ENCODE measurements around the gene RGL1. TPM values are rescaled to one million over a fixed set of nuclear protein-coding genes. Genes with fewer than 3 reads are reported as not detected.
A peak's percentile ranks its signal among the peaks of the same experiment; 100 is the strongest.

RGL1 gene
- total and polyA plus RNA-seq, 8 donors, result 0.58 to 22.2 (median 8.5) TPM

- H3K4me3 ChIP-seq, result no peak overlapping the region
- intact Hi-C loops (cut with DNase I; ENCODE audit: low total_unique reads), result no loop called here
These were observed 59.7 kb downstream of the RGL1 start for GRCh38 chr1:183864611-183865010.

GRCh38 chr1:183869230-183869629, 64.3 kb downstream of the RGL1 start:
- WGBS, 5 donors, result 91 to 97% (median 94%) methylated on average over 3 of the region's 3 CpGs
- Histone ChIP-seq H3K27ac (peak overlapping the region in 3 of 5 donors; percentile 62 to 75 (median 74)), H3K9me3 (no peaks in the 10 kb centered on the region), H3K4me3 (no peak overlapping the region), H3K4me1 (peaks cover 3 to 31% (median 17%) of the 10 kb centered on the region in 4 donors), H3K36me3 (peaks cover 0 to 7% (median 3%) of the 10 kb centered on the region in 4 donors), H3K27me3 (no peaks in the 10 kb centered on the region)
- intact Hi-C loops (cut with DNase I; ENCODE audit: low total_unique reads), result no loop called here
- DNase-seq, result no peak
- TF ChIP-seq POLR2AphosphoS5 (IDR thresholded peaks at IDR 0.05) (no peak), POLR2A (IDR thresholded peaks at IDR 0.05) (no peak), EP300 (IDR thresholded peaks at IDR 0.05) (no peak)
- TF ChIP-seq, protein P1, sequence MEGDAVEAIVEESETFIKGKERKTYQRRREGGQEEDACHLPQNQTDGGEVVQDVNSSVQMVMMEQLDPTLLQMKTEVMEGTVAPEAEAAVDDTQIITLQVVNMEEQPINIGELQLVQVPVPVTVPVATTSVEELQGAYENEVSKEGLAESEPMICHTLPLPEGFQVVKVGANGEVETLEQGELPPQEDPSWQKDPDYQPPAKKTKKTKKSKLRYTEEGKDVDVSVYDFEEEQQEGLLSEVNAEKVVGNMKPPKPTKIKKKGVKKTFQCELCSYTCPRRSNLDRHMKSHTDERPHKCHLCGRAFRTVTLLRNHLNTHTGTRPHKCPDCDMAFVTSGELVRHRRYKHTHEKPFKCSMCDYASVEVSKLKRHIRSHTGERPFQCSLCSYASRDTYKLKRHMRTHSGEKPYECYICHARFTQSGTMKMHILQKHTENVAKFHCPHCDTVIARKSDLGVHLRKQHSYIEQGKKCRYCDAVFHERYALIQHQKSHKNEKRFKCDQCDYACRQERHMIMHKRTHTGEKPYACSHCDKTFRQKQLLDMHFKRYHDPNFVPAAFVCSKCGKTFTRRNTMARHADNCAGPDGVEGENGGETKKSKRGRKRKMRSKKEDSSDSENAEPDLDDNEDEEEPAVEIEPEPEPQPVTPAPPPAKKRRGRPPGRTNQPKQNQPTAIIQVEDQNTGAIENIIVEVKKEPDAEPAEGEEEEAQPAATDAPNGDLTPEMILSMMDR (IDR thresholded peaks at IDR 0.05), result no peak

More at GRCh38 chr1:183864611-183865010, 59.7 kb downstream of the RGL1 start:
- Histone ChIP-seq H3K9me3 (no peaks in the 10 kb centered on the region), H3K27ac (no peak overlapping the region), H3K36me3 (peaks cover 0 to 7% (median 3%) of the 10 kb centered on the region in 4 donors), H3K4me1 (peaks cover 0 to 5% (median 0%) of the 10 kb centered on the region in 4 donors), H3K27me3 (no peaks in the 10 kb centered on the region)
- 94 to 96% (median 96%) methylated on average over 3 of the region's 3 CpGs for whole genome bisulfite sequencing, 5 donors
- DNase-seq, result no peak
- TF ChIP-seq POLR2A (IDR thresholded peaks at IDR 0.05) (no peak), EP300 (IDR thresholded peaks at IDR 0.05) (no peak), POLR2AphosphoS5 (IDR thresholded peaks at IDR 0.05) (no peak)
- TF ChIP-seq, protein P1 (IDR thresholded peaks at IDR 0.05), result no peak

DNA sequence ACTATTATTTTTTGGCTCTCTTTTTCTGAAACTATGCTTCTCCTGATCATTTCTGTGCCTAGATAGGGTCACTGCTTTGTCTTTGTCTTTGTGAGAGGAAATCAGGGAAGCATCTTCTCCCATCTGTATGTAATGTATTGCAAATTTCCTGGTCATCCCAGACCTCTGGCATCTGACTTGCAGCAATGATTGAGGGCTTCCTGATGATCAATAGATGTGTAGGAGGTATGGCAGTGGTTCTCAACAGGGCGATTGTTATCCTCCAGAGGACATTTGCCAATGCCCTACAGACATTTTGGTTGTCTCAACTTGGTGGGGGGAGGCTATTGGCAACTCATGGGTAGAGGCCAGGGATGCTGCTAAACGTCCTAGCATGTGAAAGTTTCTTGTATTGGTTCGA, 64.7 kb downstream of the RGL1 start:
- Histone ChIP-seq H3K27ac (peak overlapping the region in 4 of 5 donors; percentile 28 to 75 (median 68)), H3K4me1 (peaks cover 3 to 32% (median 19%) of the 10 kb centered on the region in 4 donors), H3K9me3 (no peaks in the 10 kb centered on the region), H3K4me3 (no peak overlapping the region), H3K27me3 (no peaks in the 10 kb centered on the region), H3K36me3 (peaks cover 0 to 7% (median 3%) of the 10 kb centered on the region in 4 donors)
- WGBS, 5 donors, result 66 to 88% (median 82%) methylated on average over 3 of the region's 3 CpGs
- intact Hi-C loops (cut with DNase I; ENCODE audit: low total_unique reads), result no loop called here
- no peak for TF ChIP-seq POLR2AphosphoS5 (IDR thresholded peaks at IDR 0.05)
- TF ChIP-seq, protein P1 (IDR thresholded peaks at IDR 0.05), result no peak
- no peak for TF ChIP-seq POLR2A (IDR thresholded peaks at IDR 0.05)
- no peak for TF ChIP-seq EP300 (IDR thresholded peaks at IDR 0.05)
- no peak for DNase-seq

DNA sequence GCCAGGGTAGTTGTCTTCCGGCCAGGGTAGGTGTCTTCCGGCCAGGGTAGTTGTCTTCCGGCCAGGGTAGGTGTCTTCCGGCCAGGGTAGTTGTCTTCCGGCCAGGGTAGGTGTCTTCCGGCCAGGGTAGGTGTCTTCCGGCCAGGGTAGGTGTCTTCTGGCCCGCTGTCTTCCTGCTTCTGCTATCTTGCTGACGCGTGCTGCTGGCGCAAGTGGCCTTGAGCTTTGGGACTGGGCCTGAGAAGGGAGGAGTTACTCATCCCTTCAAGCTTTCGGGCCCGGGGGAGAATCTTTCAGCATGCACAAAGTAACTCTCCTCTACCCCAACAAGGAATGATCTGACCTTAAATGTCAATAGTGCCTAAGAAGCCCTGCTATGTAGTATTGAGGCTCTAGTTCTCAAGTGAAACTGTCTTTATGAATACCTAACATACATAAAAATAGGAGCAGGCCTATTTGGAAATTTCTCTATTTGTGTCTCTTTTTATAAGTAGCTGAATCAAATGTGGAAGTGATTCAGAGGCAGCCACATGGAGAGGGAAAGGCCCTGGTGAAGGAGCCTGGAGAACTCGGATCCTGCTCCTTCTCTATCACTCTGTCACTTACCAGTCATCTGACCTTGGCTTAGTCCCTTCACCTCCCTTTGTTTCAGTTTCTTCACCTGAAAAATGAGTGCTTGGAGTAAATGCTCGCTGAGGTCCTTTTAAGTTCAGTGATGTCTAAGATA, 65.6 kb downstream of the RGL1 start:
- peak overlapping the region in 4 of 5 donors; percentile 28 to 75 (median 68) for H3K27ac ChIP-seq
- H3K9me3 ChIP-seq, result no peaks in the 10 kb centered on the region
- no peak overlapping the region for H3K4me3 ChIP-seq
- peaks cover 0 to 7% (median 3%) of the 10 kb centered on the region in 4 donors for H3K36me3 ChIP-seq
- TF ChIP-seq, protein P1 (IDR thresholded peaks at IDR 0.05), result no peak
- no peaks in the 10 kb centered on the region for H3K27me3 ChIP-seq
- intact Hi-C loops (cut with DNase I; ENCODE audit: low total_unique reads), result no loop called here
- DNase-seq, result no peak
- WGBS, 5 donors, result 66 to 87% (median 87%) methylated on average over 5 to 13 of the region's 15 CpGs
- H3K4me1 ChIP-seq, result peaks cover 3 to 33% (median 19%) of the 10 kb centered on the region in 4 donors
